PC-3 (cell line): Measurements from ENCODE around the gene ALPG.

Source experiments
- EZH2 ChIP-seq: fragments of 300-600 bp; sonication (generic); IDR thresholded peaks from one replicate; pipeline ENCODE4 v1.6.1; 2017; ENCODE audit warnings: antibody characterized with exemption, mild to moderate bottlenecking, low read length; ENCODE audit not compliant: unreplicated experiment
- TF ChIP-seq, protein P1 (sequence below): fragments of 300-600 bp; sonication (generic); conservative IDR thresholded peaks from 2 replicates; pipeline ENCODE4 v1.5.1; 2017; ENCODE audit warnings: antibody characterized with exemption, low read depth, mild to moderate bottlenecking, low read length

DNA sequence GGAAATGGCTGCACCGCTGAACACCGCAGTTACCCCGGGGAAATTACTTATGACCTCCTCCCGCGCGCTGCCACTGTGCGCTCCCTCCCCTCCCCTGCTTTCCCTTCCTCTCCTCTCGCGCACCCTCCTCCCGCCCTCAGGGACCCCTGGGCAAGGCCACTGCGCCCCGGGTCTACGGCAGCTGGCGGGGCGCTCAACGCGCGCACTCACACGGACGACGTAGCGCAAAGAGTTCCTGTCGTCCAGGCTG, 20.2 kb upstream of the ALPG start:
- TF ChIP-seq, protein P1, sequence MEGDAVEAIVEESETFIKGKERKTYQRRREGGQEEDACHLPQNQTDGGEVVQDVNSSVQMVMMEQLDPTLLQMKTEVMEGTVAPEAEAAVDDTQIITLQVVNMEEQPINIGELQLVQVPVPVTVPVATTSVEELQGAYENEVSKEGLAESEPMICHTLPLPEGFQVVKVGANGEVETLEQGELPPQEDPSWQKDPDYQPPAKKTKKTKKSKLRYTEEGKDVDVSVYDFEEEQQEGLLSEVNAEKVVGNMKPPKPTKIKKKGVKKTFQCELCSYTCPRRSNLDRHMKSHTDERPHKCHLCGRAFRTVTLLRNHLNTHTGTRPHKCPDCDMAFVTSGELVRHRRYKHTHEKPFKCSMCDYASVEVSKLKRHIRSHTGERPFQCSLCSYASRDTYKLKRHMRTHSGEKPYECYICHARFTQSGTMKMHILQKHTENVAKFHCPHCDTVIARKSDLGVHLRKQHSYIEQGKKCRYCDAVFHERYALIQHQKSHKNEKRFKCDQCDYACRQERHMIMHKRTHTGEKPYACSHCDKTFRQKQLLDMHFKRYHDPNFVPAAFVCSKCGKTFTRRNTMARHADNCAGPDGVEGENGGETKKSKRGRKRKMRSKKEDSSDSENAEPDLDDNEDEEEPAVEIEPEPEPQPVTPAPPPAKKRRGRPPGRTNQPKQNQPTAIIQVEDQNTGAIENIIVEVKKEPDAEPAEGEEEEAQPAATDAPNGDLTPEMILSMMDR = no peak
- no peak for TF ChIP-seq EZH2
